Measurements from ENCODE around the gene IPO13.

Gene IPO13

DNA sequence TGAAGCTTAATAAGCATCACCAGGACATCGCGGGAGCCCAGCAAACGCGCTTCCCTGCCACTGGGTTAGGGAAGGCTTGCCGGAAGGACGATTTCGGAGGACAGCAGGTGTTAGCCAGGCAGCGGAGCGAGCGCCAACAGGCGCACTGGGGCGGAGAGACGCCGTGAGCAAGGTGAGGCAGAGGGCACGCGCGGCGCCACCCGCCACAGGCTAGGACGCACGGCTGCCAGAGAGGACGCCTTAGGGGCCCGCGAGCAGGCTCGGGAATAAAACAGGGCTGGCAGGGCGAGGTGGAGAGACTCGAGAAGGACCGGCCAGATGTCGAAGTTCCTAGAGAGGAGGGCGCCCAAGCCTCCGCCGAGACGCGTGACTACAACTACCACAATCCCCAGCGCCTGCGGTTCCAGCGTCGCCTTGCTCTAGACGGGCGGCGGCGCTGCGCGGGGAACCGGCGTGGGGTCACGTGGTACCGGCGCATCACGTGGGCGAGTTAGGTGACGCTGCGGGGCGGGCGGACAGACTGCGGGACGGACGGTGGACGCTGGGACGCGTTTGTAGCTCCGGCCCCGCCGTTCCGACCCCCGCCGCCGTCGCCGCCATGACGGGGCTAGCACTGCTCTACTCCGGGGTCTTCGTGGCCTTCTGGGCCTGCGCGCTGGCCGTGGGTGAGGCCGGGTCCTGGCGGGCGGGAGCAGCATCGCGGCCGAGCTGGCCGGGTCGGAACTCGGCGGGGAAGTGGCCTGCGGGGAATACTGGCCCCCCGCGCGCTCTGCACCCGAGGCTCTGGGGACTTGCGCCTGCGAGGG lies 27.9 kb downstream of the IPO13 start, which contains the start of gene ATP6V0B:
TSS of gene ATP6V0B (plus strand) at position 518 of the 806 bp plus-strand sequence. CDS start at position 599, 81 bp downstream.
- peak; percentile 98 for DNase-seq

DNA sequence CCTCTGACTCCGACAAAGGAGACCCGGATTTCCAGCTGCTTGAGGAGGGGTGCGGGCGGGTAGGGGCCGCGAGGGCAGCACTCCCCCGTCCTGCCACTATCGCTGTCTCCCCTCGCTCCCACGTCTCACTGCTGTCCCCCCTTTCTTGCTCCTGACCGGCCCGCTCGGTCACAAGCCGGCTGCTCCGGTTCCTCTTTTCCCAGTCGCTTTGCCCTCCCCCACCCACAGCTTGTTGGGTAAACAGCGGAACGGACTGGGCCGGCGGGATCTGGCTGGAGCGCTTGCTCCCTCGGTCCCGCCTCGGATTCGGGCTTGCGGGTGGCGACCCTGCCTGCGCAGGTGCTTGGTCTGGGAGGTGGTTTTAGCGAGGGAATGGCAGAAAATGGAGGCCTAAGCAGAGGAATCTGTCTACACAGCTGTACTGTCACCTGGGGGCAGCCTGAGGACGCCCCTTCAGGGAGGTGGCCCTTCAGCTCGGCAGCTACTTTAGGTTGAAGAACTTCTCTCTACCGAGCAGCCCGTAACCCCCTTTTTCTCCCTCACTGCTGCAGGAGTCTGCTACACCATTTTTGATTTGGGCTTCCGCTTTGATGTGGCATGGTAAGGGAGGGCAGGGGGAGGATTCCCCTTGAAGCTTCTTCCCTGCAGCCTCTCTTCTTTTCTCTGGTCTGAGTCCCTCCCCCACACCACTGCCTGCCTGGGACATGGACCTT lies 28.7 kb downstream of the IPO13 start:
- peak; percentile 26 for DNase-seq

DNA sequence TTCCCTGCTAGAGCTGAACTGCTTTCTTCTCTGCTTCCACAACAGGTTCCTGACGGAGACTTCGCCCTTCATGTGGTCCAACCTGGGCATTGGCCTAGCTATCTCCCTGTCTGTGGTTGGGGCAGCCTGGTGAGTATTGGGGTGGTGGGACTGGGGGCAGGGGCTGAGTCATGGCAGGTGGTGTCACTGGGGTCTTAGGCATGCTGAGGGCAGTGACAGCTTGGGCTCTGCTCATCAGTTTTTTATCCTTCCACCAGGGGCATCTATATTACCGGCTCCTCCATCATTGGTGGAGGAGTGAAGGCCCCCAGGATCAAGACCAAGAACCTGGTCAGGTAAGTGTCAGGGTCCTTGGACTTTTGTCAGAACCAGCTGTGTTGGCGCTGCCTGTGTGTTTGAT lies 29.3 kb downstream of the IPO13 start:
- DNase-seq = no peak

DNA sequence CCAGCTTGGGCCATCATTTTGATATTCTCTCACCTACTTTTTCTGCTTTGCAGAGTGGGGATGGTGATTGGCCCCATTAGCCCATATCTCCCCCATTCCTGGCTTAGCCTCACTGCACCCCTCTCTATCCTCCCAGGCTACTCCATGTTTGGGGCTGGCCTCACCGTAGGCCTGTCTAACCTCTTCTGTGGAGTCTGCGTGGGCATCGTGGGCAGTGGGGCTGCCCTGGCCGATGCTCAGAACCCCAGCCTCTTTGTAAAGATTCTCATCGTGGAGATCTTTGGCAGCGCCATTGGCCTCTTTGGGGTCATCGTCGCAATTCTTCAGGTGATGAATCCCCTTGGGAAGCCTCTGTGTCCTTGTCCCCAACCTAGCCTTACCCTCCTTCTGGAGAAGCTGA lies 30.1 kb downstream of the IPO13 start:
- no peak for DNase-seq

DNA sequence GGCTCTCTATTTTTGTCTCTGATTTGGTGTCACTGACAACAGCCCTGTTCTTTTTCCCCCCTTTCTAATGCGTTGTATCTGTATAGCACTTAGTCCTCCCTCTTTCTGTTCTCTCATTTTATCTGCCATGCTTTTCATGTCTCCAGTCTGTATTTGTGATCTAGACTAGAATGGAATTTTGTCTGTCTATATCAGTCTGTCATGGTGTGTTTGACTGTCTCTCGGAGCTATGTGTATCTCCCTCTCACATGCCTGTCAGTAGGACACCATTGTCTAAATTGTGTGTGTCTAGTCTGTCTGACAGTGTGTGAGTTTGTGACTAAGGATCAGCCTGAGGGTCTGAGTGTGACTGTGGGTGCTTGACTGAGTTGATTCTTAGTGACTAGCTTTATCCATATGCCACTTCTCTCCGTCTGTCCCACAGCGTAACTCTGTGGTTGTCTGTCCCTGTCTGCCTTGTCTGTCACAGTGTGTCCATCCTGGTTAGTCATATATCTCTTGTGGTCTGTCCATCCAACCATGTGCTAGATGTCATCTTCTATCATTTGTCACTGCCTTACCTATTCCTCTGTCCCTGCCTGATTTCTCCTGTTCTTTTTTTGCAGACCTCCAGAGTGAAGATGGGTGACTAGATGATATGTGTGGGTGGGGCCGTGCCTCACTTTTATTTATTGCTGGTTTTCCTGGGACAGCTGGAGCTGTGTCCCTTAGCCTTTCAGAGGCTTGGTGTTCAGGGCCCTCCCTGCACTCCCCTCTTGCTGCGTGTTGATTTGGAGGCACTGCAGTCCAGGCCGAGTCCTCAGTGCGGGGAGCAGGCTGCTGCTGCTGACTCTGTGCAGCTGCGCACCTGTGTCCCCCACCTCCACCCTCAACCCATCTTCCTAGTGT lies 30.9 kb downstream of the IPO13 start:
- no peak for DNase-seq

DNA sequence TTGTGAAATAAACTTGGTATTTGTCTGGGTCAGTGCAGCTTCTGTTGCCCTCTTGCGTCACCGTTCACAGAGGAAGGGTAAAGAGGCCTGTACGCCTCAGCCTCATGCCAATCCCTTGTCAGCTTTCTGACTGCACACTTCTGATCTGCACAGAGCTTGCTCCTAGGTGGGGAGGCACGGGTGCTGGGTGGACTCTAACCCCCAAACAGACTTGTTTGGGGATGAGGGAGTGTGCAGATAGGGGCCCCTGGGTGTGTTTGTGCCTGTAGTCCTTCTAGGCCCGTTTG lies 31.5 kb downstream of the IPO13 start:
- DNase-seq = no peak

DNA sequence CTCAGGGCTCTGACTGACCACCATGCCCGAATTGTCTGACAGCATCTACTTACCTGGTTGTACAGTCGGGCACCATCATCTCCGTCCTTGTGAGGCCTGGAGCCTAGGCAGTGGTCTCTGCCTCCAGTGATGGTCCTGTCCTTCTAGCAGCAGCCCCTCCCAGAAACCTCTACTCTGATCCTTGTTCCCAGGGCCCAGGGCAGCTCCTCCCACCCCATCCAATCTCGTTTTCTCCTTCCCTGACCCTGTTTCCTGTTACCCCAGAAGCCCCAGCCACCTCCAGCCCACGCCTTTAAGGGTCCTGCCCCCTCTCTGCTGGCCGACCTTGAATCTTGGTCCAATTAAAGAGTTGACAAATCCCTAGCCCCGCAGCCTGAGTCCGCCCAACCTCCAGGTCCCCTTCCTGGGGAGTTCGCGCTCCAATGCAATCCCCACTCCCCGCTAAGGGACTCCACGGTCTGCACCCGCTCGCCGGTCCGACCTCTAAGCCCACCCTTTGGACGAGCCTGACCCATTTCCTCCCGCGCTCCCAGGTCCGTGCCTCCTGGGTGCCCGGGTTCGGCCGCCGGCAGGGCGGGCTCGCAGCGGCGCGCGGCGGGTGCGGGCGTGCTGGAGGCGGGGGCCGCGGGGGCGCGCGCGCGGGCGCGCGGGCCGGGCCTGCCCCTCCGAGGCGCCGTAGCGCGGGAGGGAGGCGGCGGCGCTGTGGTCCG lies 32.0 kb downstream of the IPO13 start, which contains the start of gene B4GALT2:
TSS of gene B4GALT2 (plus strand) at position 660 of the 710 bp plus-strand sequence. CDS start 1,951 bp downstream, outside the sequence.
- DNase-seq = peak; percentile 57

DNA sequence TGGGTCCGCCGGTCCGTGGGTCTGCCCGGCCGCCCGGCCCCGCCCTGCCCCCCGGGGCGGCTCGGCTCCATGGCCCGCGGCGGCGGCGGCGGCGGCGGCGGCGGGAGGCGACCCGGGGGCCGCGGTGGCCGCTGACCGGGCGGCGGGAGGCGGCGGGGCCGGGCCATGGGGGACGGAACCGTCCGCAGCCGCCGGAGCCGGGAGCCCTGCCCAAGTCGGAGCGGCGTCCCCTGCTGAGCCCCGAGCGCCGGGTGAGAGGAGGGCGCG lies 32.4 kb downstream of the IPO13 start:
- DNase-seq = no peak

DNA sequence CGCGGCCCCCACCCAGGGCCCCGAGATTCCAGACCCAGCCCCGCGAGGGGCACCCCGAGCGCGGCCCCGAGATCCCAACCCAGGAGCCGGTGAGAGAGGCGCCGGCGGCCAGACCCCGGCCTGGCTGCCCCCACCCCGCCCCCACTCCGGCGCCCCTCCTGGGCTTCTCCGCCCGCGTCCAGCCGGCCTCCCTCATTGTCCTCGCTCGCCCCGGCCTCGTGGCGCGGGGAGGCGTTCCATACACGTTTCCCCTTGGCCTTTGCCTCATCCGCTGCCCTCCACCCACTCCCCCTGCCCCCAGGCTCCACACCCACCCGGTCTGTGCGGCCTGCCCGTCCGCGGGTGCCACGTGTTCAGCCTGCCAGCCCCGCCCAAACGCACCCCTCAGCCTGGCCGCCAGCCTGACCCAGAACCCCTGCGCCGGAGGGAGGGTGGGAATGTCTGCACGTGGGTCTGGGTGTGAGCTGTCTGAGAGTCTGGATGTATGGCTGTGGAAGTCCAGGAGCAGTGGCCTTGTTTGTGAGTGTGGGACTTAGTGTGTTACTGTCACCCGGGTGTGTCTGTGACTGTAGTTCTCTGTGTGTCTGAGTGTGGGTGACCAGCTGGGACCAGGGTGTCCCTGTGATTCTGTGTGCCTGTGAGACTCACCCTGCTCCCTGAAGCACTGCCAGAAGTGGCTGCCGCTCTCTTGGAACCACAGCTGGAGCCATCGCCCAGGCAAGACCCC lies 32.9 kb downstream of the IPO13 start:
- no peak for DNase-seq

DNA sequence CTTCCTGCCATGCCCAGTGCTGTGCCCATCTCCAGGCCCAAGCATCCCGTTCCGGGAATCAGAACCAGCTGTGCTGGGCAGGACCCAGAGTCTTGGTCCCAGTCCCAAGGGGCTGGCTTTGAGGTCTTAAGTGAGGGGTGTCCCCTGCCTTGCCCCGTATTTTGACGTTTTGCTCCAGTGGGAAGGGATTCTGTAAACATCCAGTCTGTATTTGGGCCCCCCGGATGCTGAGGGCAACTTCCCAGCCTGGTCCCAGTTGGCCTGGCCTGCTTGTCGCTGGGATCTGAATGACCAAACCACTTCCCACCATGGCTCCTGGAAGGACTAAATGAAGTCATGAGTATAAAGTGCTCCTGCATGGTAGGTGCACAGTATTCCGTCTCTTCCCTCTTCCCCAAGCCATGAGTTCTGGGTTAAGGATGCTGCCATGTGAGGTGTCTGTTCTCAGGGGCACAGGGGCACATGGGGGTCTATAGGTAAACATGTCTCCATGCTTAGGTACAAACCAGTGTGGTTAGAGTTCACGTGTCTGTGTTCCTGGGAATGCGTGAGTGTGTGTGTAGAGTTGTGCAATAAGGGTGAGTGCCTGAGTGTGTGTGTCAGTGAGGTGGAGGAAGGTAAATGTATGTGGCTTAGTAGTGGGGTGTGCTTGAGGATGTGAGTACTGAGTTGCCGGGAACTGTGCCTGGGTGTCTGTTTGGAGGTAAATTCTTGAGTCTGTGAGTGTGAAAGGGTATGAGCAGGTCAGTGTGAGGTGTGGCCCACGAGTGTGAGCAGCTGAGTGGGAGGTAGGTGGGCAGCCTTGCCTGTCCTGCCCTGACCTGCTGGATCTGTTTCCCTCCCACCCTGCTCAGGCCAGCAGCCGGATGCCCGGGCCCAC lies 33.7 kb downstream of the IPO13 start:
- DNase-seq = no peak

DNA sequence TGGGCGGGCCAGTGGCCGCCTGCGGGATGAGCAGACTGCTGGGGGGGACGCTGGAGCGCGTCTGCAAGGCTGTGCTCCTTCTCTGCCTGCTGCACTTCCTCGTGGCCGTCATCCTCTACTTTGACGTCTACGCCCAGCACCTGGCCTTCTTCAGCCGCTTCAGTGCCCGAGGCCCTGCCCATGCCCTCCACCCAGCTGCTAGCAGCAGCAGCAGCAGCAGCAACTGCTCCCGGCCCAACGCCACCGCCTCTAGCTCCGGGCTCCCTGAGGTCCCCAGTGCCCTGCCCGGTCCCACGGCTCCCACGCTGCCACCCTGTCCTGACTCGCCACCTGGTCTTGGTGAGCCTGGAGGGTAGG lies 34.4 kb downstream of the IPO13 start:
- DNase-seq = no peak

DNA sequence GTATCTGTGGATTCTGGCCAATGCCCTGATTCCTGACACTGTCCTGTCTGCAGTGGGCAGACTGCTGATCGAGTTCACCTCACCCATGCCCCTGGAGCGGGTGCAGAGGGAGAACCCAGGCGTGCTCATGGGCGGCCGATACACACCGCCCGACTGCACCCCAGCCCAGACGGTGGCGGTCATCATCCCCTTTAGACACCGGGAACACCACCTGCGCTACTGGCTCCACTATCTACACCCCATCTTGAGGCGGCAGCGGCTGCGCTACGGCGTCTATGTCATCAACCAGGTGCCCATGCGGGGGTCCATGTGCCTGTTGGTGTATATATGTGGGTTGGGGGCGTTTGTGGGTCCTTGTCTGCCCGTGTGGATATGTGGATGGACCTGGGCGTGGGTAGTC lies 34.9 kb downstream of the IPO13 start:
- DNase-seq = no peak

DNA sequence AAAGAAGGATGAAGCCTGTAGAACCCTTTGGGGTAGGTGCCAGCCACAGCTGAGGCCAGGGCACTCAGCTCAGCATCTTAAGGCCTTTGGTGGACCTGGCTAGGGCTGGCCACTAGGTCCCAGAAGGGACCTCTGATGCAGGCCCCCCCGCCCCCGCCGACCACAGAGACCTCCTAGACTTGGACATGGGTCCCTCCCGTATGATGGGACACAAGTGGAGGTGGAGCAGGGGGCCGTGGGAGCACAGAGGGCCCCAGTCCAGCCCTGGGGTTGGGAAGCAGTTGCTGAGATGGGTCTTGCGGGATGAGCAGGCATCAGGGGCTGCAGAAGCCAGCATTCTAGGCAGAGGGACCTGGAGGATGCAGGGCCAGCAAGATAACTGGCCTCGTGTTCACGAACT lies 35.5 kb downstream of the IPO13 start:
- no peak for DNase-seq

DNA sequence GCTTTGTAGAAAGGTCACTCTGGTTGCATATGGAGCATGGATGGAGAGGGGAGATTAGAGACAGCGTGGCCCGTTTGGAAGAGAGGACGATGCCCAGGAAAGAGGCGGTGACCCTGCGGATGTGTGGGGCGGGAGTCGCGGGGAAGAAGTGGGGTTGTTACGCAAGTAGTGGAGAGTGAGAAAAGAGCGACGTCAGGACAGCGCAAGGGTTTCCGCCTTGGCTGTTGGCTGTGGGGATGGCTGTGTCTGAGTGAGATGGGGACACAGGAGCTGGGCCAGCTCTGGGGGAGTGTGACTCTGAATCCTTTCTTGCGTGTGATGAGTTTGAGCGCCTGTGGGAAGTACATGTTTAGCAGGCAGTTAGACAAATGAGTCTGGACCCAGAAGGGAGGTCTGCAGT lies 36.1 kb downstream of the IPO13 start:
- DNase-seq = no peak

DNA sequence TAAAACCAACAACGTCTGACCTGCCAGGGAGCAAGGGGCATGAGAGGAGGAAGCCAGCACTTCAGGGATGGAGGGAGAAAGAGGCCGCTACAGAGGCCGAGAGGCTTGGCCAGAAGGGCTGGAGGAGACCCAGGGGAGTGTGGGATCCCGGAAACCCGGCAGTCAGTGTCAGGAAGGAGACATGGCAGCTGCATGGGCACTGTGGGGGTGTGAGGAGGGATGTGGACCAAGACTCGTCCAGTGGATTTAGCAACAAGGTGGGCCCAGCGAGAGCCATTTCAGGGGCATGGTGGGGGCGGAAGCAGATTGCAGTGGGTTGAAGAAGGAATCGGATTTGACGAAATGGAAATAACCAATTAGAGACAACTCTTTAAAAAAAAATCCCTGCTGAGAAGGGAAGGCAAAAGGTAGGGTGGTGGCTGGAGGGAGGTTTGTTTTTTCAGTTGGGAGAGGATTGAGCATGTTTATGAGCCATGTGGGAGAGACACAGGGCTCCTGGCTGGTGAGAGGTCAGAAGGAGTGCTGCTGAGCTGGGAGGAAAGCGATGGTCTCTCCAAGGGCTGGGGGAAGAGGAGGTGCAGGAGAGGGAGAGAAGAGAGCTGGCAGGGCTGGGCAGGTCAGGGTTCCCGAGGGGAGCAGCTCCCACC lies 36.6 kb downstream of the IPO13 start:
- DNase-seq = no peak

DNA sequence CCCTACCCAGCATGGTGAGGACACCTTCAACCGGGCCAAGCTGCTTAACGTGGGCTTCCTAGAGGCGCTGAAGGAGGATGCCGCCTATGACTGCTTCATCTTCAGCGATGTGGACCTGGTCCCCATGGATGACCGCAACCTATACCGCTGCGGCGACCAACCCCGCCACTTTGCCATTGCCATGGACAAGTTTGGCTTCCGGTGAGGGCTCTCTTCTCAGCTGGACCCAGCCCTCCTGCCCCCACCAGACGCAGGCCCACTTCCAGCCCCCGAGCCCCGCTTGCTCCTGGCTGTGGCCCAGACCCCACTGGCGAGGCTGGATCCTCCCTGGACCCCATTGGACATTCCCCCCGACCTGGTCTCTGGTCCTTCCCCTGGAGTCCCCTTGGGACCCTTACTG lies 38.1 kb downstream of the IPO13 start:
- no peak for DNase-seq

DNA sequence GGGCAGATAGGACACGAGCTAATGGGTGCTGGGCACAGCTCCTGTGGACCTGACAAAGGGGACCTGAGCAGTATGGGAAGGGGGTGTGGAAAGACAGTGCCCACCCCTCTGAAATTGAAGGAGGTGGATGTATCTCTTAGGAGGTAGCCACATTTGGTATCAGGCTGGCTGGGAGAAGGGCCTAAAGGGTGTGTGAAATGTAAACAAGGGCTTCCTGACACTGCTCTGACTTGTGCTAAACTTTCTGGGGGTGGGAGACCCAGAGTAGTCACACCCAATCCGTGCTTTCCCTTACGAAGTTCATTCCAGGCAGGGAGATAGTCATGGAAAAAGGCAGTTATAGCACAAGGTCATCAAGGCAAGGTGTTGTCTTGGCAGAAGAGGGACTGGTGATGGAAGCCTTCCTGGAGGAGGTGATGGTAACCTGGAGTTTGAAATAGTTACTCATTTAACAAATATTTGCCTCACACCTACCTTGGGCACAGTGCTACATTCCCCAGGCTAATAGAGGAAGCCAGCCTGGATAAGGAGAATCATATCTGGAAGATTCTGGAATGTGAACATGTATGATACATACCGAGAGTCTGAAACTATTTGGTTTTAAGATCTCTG lies 39.3 kb downstream of the IPO13 start:
- DNase-seq = no peak

DNA sequence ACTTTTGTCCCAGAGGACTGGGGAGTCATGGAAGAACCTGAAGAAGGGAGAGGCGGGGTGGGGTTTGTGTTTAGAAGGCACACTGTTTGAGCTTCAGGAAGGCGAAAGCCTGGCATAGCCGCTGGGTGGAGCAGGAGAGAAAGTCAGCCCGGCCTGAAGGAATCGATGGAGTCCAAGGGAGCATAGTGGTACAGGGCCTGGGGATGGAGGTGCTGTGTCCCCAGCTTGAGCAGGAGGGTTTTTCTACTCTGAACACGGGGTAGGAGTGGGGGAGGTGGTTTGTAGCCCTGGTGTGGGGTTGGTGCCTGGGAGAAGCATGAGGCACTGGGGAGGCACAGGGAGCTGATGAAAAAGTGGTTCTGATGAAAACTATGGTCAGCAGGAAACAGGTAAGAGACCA lies 40.0 kb downstream of the IPO13 start:
- DNase-seq = no peak

DNA sequence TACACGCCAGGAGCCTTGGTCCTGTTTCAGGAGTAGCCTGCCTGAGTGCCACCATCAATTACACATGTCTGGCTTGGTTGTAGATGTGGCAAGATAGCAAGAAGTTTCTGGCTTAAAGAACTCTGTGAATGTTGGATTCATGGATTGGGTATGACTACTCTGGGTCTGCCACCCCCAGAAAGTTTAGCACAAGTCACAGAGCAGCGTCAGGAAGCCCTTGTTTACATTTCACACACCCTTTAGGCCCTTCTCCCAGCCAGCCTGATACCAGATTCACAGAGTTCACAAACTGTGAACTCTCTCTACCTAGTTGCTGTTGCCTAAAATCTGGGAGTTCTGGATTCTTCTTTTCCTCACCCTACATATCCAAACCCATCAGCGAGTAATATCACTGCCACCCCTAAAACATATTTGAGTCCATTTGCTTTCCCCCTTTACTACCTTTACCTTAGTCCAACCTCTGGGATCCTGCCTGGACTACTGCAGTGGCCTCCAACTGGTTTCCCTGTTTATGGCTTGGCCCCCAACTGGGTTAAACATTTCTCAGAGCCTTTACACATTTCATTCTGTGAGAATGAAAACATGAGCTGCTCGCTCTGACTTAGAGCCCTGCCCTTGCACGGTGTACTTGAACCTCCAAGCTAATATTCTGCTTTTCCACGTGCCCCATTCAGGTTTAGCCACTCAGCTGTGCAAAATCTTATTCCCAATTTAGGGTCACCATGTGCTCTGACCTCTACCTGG lies 40.6 kb downstream of the IPO13 start:
- DNase-seq = no peak

All from NCI-H774 (cell line).